ENCODE measurements around the gene RFC4. TPM values are rescaled to one million over a fixed set of nuclear protein-coding genes. Genes with fewer than 3 reads are reported as not detected.

Gene RFC4
- total and polyA plus RNA-seq, 2 of the 13 experiments (the other 11 are each of a cell fraction or from before 2014, with no cell fraction given) = 18.5 to 103 TPM

GRCh38 chr3:186783058-186783730, 23.1 kb downstream of the RFC4 start, which contains the start of gene EIF4A2 (continued):
- TF ChIP-seq TFDP2 (CRISPR knock-in tag; IDR thresholded peaks at IDR 0.05) (peak; percentile 84), POLR2AphosphoS5 (IDR thresholded peaks at IDR 0.05; ENCODE audit: low read depth, low read length) (peak; percentile 99), ZNF841 (CRISPR knock-in tag; IDR thresholded peaks at IDR 0.05; ENCODE audit: borderline replicate concordance) (peak; percentile 86; the same call in 1 of the 2 replicates), ZNF740 (CRISPR knock-in tag; IDR thresholded peaks at IDR 0.05) (no peak), HNRNPUL1 (IDR thresholded peaks at IDR 0.05; ENCODE audit: low read depth, low read length) (0 out of 2 replicates have a peak, but pooled peaks have one; percentile 28), ZZZ3 (CRISPR knock-in tag; IDR thresholded peaks at IDR 0.05; ENCODE audit: borderline replicate concordance) (peak; percentile 81; the same call in 1 of the 2 replicates), ZNF326 (CRISPR knock-in tag; IDR thresholded peaks at IDR 0.05; ENCODE audit: borderline replicate concordance) (no peak), PBX3 (CRISPR knock-in tag; IDR thresholded peaks at IDR 0.05; ENCODE audit: borderline replicate concordance) (no peak), ZNF580 (CRISPR knock-in tag; IDR thresholded peaks at IDR 0.05; ENCODE audit: borderline replicate concordance, low read depth) (peak; percentile 81), SPEN (CRISPR knock-in tag; IDR thresholded peaks at IDR 0.05; ENCODE audit: low read depth) (peak; percentile 96), ZNF512 (CRISPR knock-in tag; IDR thresholded peaks at IDR 0.05) (no peak), ERF (CRISPR knock-in tag; IDR thresholded peaks at IDR 0.05) (peak; percentile 75), KAT7 (CRISPR knock-in tag; IDR thresholded peaks at IDR 0.05; ENCODE audit: borderline replicate concordance) (peak; percentile 75; the same call in 1 of the 2 replicates), FOXK2 (IDR thresholded peaks at IDR 0.05) (no peak), SAFB2 (CRISPR knock-in tag; IDR thresholded peaks at IDR 0.05; ENCODE audit: borderline replicate concordance, low read depth) (no peak; the same call in 1 of the 2 replicates), ZNF782 (CRISPR knock-in tag; IDR thresholded peaks at IDR 0.05; ENCODE audit: borderline replicate concordance) (no peak), LRRFIP1 (CRISPR knock-in tag; conservative IDR thresholded peaks at IDR 0.05) (no peak), ASH2L (IDR thresholded peaks at IDR 0.05; ENCODE audit: insufficient read length, low read depth, low read length) (peak; percentile 98), ZNF564 (CRISPR knock-in tag; IDR thresholded peaks at IDR 0.05) (peak; percentile 83; the same call in 1 of the 2 replicates), SATB2 (CRISPR knock-in tag; IDR thresholded peaks at IDR 0.05) (peak; percentile 72), HOXA5 (CRISPR knock-in tag; IDR thresholded peaks at IDR 0.05) (peak; percentile 93), ATF1 (CRISPR knock-in tag; IDR thresholded peaks at IDR 0.05) (peak; percentile 87), ZNF20 (CRISPR knock-in tag; IDR thresholded peaks at IDR 0.05) (peak; percentile 68; the same call in 1 of the 2 replicates)

Measured in HepG2 (cell line).